DMS53 treated with DMSO at 0.1 percent for 48 hours (cell line): ENCODE data around the gene PTGDR2.

Experiments used
- DNase-seq: peaks from one replicate; lab custom pipeline; 2025; ENCODE audit not compliant: unreplicated experiment; lab: John Stamatoyannopoulos, UW

The PTGDR2 gene

DNA sequence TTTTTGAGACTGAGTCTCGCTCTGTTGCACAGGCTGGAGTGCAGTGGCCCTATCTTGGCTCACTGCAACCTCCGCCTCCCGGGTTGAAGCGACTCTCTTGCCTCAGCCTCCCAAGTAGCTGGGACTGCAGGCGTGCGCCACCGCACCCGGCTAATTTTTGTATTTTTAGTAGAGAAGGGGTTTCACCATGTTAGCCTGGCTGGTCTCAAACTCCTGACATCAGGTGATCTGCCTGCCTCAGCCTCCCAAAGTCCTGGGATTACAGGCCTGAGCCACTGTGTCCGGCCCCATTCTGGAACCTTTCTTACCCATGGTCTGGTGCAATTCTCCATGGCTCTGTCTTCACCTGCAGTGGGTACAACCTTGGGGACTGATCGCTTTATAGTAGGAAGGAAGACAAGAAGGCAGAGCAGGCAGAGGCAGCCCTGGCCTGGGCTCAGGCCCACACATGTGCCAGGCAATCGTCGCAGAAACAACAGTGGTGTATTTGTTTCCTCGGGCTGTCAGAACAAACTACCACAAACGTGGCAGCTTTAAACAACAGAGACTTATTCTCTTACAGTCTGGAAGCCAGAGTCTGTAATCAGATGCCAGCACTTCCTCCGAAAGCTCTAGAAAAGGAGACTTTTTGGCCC is 4.0 kb upstream of the PTGDR2 start:
- no peak for DNase-seq

DNA sequence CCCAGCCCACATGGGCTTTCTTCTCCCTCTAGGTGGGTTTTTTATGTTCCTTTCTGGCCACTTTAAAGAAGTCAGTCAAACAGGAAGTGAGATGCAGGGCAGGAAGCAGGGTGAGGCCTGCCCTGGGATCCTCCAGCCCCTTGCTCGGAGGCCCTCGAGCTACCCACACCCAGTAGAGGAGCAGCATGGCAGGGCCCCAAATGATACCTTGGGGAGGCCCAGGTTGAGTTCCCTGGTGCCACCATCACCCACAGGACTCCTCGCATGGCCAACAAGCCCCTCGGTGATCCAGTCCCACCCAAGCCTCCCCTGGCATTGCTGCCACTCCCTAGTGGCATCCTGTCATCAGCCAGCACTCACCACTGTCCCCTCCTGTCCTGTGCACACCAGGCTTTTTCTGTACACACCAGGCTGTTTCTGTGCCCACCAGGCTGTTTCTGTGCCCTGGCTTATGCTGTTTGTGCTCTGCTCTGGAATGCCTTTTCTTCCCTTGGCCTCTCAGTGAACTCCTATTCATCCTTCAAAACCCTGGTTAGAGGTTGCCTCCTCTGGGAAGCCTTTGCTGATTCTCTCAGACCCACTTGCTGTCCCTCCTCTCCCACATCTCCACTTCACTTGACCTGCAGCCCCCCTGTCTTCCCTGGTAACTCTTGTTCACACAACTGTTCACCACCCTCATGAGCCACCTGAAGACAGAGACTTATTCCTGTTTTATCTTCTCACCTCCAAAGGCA is 3.1 kb upstream of the PTGDR2 start:
- no peak for DNase-seq

DNA sequence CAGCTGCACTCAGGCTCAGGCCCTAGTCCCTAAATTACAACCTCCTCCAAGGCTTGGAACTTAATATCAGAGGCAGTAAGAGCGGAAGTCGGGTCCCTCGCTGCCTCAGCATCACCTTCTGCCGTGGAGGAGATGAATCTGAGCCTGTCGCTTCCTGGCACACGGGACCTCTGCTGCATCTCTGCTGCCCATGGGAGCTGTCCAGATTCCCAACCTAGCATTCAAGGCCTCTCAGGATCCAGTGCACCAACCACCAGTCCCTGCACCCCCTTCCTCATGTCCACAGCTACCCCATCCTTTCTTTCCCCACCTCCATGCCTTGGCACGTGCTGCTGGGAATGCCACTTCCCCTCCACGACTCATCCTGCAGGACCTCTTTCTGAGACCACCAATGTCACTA is 2.5 kb upstream of the PTGDR2 start:
- no peak for DNase-seq

DNA sequence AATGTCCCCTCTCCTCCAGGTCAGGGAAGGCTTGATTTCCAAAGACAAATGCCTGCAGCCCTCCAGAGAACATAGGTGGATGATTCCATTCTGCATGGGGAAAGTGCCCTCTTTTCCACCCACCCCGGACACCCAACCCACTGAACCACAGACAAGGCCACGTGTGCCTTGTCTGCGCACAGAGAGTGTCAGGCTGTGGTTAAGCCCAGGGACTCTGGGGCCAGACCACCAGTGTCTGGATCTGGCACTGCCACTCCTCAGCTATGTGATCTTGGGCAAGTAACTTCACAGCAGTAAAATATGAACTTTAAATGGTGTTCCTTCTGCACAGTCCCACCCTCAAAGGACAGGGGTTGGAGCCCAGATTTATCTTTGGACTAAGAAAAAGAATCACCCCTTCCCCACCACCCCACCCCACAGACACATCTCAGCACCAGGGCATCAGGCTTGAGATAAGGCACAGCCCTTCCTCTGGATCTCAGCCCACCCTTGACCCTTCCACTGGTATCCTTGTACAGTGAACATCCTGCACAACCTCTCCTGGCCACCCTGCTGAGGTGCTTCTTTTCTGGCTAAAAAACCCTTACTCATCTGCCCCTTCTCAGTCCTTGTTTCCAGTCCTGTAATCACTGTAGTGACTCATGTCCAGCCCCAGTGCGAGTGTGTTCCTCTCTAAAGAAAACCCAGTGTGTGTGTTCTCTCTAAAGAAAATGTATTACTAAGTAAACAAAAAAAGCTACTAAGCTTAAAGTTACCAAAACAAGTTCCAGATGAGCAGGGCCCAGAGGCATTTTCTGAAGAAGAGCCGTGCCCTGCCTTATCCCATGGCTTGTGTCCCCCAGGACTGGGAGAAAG is 1.9 kb upstream of the PTGDR2 start:
- no peak for DNase-seq

DNA sequence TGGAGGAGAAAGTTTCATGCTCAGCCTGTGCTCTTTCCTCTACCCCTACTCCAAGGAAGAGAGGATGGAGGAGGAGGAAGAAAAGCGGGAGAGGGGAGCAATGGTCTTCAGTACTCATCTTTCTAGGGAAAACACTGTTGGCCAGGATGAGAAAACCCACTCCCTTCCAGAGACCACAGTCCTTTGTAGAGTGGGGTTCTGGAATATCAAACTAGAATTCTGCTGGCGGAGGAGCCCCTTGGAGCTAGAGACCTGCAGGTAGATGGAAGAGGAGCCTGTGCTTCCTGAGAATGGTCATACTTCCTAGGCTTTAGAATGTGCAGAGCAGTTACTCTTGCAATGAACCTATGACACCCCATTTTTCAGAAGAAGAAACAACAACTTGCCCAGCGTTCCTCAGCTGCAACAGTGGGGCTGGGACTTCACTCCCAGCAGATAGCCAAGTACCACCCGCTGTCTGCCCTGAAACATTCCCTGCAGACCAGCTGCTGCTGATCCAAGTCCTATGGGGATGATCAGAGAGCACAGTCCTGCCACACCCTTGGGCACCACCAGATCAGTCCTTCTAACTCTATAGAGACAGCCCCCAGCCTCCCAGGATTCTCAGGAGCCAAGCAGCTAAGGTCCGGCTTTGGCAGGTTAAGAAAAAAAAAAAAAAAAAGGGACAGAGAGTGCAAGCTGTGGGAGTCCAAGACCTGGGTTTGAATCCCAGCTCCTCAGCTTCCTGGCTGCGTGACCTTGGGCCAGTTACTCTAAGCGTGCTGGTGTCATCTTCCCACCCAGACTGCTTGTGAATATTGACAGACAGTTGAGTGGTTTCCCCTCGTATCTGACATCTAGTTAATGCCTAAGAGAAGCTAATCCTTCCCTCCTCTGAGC is 664 bp downstream of the PTGDR2 start:
- no peak for DNase-seq

DNA sequence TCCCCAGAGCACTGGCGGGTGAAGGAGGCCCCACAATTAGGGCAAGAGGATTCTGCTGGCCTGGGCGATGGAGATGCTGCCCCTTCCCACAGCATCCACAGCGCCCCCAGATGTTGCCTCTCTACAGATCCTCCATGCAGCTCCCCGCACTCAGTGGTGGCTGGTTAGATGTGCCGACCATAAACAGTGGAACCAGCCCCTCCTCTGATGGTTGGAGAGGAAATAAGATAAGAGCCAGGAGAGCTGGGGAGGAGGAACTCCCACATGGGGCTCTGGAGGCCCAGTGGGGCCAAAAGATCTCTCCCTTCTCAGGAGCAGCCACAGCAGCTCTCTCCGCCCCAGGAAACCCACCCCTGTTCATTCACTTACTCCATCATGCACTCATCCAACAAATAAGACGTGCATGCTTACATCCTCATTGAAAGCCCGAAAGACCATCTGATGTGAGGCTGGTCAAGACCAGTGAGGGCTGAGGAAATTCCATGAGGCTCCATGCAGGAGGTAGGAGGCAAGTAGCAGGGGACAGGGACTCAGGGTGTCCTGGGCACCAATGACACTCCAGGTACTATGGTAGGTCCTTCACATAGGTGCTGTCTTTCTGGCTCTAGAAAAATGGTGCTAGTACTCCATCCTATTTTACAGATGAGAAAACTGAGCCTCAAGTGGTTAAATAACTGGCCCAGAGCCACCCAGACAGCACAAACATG is 1.5 kb downstream of the PTGDR2 start:
- no peak for DNase-seq

DNA sequence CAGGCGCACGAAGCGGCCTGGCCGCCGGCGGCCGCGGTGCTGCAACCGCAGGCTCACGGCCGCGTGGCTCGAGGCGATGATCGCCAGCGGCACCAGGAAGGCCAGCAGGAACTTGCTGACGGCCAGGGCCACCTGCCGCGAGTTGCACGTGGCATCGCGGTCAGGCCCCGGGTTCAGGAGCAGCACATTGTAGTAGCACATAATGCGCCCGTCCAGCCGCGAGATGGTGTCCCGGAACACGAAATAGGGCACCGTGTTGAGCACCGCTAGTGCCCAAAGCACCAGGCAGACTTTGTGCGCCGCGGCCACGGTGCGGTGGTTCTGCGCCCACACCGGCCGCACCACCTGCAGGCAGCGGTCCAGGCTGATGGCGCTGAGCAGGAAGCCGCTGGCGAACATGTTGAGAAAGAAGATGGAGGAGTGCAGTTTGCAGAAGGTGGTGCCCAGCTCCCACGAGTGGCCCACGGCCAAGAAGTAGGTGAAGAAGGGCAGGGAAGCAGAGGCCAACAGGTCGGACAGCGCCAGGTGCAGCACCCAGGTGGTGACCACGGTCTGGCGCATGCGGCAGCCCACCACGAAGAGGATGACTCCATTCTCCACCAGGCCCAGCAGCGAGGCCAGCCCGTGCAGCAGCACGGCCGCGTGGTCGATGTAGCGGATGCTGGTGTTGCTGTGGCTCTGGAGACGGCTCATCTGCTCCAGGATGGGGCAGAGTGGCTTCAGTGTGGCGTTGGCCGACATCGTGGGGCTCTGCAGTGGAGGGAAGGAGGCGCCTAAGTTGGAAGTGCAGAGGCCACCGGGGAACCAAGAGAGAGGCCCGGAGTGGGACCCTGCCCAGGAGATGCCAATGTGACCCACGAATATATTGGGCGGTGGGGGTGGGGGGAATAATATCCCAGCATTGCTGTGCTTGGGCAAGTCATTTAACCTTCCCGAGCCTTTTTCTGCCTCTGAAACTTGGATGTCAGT is 2.5 kb downstream of the PTGDR2 start:
- DNase-seq: no peak

DNA sequence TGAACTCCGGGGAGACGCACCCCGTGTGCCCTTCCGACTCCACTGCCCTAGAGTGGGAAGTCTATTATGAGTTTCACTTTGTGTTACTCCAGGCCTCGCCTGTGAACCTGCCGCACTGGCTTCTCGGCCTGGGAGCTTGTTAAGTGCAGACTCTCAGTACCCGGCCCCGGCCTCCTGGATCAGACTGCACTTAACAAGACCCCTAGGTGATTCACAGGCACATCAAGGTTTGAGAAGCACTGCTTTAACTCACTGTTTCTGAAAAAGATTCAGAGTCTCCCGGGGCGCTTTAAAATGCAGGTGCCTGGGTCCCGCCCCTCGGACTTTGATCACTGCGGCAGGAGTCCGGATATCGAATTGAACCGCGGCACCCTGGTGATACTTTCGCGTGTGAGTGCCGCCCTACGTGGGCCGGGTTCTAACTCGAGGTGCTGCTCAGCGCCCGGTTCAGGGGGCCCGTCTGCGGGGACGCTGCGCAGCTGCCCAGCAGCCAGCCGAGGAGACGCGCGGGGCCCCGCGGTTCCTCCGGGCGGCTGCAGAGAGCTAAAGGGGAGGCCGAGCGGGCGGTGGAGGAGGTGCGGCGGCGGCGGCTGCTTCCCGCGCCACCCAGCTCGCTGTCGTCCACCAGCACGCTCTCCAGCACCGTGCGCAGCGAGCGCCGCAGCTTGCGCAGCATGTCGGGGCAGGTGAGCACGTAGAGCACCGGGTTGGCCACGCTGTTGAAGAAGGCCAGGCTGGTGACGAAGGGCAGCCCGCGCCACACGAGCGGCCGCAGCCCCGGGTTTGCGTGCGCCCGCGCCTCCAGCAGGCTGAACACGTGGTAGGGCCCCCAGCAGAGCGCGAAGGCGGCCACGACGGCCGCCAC is 3.4 kb downstream of the PTGDR2 start:
- no peak for DNase-seq

DNA sequence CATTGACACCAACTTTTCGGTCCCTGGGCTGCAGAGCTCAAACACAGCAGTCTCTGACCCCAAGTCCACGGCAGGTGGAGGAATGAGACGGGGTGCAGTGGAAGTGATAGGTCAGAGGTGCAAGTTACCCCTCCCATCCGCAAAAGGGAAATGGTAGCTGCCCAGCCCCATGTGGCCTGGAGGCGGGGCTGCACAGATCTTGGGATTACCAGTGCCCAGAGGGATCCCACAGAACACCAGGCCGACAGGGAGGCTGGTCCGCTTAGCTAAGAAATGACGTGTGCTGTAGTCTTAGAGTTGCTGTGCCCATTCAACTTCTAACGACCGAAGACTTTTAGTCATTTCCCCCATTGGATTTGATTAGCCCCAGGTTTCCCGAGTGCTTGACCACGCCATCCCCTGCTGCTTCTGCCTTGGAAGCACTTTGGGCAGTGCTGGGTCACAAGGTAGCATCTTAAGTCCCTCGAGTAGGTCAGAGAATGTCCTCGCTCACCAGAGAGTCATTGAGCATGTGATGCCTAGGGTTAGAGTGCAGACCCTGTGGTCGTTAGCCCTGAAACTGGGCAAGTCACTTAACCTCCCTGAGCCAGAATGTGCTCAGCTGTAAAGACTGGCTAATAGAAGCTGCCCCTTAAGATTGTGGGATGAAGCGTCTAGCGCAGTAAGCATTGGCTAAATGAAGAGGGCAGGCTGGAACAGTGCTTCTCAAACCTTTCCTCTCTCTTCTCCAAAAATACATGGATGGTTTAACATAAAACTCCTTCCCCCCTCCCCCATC is 4.2 kb downstream of the PTGDR2 start:
- DNase-seq: no peak

DNA sequence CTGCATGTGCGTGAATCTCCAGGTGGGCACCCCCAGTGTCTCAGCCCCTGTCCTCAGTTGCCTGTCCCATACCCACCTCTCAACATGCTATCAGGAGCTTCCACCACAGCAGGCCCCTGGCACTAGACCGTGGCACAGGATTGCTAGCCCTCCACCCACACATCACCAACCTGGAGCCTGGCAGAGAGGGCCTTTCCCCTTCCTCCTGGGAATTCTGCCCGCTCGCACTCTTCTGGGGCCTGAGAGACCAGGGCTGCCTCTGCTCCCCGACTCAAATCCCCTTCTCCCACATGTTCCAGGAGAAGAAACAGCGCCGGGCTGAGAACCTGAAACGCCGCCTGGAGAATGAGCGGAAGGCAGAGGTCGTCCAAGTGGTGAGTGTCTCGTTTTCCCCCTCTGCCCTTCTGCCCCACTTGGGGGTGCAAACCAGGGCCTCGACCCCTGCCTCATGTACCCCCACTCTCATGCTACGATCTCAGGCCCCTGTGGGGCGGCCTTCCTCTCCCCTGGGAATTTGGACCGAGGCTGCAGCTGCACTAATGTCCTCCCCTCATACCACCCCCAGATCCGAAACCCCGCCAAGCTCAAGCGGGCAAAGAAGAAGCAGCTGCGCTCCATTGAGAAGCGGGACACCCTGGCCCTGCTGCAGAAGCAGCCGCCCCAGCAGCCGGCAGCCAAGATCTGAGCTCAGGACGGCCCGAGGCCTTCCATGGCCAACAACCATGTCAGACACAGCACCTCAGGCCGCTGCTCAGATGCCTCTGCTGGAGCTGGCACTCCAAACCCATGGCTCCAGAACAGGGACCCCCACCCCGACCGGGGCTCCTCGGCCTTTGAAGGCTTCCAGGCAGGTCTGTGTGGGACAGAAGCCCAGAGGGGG is 5.9 kb downstream of the PTGDR2 start:
- no peak for DNase-seq

DNA sequence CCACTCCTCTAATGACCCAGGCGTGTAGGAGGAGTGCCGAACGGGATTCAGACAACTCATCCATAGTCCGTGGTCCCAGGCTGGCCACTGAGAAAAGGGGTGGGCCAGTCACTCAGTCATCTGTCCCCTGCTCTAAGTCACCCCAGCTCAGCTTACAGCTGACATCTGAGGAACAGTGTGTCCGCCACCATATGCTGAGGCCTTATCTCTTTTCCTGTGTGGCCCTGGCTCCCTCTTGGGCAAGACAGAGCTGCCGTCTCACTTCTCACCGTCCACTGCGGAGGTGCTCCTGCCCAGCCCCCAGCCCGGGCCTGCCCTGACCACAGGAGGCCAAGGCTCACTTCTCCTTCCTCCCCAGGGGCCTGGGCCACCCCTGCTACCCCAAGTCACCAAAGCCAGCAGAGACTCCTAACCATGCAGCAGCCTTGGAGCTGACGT is 7.0 kb downstream of the PTGDR2 start:
- no peak for DNase-seq

DNA sequence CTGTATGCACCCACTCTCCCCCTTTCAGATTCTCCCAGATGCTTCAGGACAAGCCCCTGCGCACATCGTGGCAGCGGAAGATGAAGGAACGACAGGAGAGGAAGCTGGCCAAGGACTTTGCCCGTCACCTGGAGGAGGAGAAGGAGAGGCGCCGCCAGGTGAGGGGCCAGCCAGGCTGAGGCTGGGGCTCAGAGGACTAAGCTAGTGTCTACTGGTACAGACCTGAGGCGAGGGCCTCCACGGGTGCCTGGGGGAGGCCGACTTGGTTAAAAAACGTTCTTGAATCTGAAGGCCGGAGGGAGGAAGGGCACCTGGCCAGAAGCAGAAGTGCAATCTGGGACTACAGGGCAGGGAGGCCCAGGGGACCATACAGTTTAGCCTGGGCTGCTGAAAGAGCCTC is 7.9 kb downstream of the PTGDR2 start:
- no peak for DNase-seq

DNA sequence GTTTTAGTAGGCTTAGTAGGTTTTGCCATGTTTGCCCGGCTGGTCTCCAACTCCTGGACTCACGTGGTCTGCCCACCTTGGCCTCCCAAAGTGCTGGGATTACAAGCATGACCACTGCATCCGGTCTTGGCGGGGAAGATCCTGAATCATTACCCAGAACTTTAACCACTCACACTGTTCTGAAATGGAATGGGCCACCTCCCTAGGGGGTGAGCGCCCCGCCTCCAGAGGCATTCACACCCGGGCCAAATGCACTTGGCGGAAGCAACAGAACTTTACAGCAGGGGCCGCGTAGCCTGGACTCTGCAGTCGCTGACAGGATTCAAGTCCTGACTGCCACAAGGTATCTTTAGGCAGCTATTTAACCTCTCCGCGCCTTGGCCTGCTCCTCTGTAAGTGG is 8.5 kb downstream of the PTGDR2 start:
- no peak for DNase-seq

DNA sequence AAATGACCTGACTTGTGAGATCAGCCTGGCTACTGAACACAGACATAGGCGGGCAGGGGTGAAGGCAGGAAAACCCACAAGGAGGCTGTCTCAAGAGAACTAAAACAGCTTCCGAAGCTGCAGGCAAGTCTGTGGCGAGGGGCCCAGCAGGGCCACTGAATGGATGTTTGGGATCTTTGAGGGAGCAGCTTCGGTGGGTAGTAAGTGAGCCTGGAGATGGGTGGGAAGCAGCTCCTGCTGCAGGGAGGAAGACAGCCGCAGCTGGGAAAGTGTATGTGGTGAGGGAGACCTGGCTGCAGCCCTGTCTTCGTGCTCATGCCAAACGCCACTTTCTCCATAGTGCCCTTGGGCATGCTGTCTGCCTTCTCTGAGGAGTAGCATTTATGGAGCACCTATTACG is 10.4 kb downstream of the PTGDR2 start:
- DNase-seq: no peak

DNA sequence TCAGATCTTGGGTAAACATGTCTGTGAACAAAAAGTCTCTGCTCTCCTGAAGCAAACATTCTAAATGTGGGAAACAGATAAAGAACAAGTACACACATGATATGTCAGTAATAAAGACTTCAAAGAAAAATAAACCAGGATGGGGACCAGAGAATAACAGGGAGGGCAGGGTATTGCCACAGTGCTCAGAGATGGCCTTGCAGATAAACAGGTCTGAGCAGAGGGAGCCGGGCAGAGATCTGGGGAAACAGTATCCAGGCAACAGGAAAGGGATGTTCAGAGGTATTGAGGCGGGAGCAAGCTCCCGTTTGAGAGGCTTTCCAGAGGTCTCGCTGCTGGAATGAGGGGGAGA is 10.9 kb downstream of the PTGDR2 start:
- DNase-seq: no peak

DNA sequence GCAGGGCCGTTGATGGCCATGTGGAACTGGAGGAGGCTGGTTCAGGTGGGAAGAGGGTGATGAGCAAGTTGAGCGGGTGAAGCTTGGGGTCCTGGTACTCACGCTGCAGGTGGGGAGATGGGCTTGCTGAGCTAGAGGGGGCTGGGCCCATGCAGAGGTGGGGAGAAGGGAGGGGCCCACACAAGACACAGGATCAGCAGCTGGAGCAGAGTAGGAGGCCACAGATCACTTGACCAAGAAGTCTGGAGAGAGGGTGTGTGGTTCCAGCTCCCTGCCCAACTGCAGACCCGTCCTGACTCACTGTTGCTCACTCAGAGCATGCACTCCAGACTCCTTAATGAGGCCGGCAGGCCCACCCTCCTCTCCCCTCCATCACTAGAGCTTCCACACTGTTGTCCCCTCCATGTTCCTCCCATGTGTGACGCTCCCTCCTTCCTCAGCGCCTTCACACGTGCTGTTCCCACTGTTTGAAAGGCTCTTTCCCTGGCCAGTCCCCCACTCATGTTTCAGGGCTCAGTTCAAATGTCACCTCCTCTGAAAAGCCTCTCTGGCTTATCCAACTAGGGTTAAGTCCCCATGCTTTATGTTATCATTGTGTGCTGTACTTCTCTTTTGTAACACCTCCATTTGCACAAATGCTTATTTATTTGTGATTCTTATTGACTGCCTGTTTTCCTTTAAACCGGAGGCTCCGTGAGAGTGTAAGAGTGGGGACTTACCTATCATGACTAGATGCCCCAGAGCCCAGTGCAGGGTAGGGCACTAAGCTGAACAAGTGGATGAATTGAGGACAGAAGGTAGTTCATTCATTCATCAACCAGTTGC is 11.5 kb downstream of the PTGDR2 start:
- DNase-seq: no peak
